GM12865 (cell line): ENCODE measurements around the gene UST.
"Not testable (repeated sequence)": the region's sequence is repeated elsewhere in the genome, so short reads cannot be mapped to it uniquely, and the experiment has no call there.

Source experiments
- DNase-seq: peaks from one replicate; pipeline ENCODE4 v3.0.0; 2010; ENCODE audit warnings: low read depth
- H3K4me3 ChIP-seq: 2 replicates; pipeline ENCODE4 v1.5.1; 2011; ENCODE audit warnings: mild to moderate bottlenecking, low read depth, low read length, control low read depth
- CTCF ChIP-seq: IDR thresholded peaks from 2 replicates; pipeline ENCODE4 v1.5.1; 2011; ENCODE audit warnings: low read length, control low read depth, low read depth, inconsistent platforms; ENCODE audit not compliant: insufficient read depth; ENCODE audit errors: missing control alignments

The UST gene

DNA sequence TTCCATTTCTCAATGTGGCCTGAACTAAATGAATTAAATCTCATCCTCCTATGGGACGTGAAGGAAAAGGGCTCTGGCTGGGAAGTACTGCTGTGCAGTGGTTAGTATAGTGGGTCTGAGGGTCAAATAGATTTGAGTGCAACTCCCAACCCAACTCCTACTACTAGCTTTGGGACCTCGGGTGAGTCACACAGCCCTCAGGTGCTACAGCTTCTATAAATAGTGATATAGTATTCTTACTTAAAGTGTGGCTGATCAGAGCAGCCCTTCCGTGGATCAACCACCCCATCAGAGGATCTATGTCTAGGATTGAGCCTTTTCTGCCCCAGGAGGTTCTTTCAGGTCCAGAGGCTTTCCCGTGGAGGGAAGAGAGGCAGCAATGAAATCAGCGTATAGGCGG lies 904 bp upstream of the UST start:
- peak overlapping the region; percentile 75 for H3K4me3 ChIP-seq
- no peak for DNase-seq
- TF ChIP-seq CTCF: no peak

- peak overlapping the region; percentile 75 for H3K4me3 ChIP-seq
- DNase-seq: no peak
- TF ChIP-seq CTCF: no peak
Measured at GRCh38 chr6:148747145-148747470, 278 bp downstream of the UST start.

DNA sequence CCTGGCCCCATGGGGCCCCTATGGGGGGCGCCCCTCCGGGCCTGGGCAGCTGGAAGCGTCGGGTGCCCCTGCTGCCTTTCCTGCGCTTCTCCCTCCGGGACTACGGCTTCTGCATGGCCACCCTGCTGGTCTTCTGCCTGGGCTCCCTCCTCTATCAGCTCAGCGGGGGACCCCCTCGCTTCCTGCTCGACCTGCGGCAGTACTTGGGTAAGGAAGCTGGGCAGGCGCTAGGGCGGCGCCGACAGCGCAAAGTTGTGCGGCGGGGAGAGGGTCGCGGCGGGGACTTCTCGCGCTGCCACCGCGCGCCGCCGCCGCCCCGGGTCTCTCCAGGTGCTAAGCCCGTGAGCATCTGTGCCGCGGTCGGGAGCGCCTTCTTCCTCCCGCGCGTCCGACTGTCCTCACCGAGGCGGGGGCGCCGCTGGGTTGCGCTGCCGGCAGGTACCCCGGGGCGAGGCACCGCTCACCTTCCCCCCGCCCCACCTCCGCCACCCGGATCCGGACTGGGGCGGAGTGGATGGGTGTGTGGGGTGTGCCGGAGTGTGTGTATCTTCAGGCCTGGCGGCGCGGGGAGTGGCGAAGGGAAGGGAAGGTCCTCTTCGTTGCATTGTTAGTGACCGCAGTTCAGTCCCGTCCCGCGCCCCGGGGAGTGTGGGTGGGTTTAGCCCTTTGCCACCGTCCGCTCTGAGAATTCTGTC lies 788 bp downstream of the UST start:
- peak; percentile 26 for DNase-seq
- TF ChIP-seq CTCF: no peak
- peak overlapping the region; percentile 58 for H3K4me3 ChIP-seq

- H3K4me3 ChIP-seq: no peak overlapping the region
- no peak for DNase-seq
- TF ChIP-seq CTCF: no peak
Measured at GRCh38 chr6:148749674-148750073, 2.8 kb downstream of the UST start.

DNA sequence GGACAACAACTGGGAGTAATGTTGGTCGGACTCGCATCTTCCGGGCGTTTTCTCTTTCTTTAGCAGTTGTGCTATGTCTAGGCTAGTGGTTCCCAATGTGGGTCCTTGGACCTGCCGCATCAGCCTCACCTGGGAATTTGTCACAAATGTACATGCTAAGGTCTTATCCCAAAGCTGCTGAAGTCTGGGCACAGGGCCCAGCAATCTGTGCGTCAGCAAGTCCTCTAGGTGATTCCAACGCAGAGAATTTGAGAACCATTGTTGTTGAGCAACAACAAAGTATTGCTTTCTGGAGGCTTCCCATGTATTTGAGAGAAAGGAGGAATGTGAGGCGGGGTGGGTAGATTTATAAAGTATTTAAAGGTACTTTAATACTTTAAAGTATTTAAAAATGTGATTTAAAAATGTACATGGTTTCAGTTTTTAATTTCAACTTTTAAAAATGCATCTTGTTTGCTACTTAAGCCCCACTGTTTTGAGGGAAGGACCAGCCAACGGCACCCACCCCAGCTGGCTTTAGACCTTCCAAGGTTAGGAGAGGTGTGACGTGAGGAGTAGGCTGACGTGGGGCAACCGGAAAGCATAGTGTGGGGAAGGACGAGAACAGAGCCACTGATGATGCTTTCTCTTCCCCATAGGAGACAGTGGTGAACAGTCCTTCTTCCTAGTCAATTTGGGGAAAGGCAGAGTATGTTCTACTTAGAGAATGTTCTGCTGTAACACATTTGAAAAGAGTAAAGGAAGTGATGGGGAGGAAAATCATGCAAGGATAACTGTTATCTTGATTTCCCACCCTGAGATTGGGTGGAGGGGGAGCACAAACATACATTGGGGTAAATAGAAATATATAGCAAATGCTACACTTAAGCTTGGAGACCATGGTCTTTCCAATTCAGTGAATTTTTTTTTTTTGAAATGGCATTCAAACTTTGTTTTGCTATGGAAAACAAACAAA lies 4.3 kb downstream of the UST start:
- H3K4me3 ChIP-seq: no peak overlapping the region
- TF ChIP-seq CTCF: no peak
- DNase-seq: no peak

- no peak for TF ChIP-seq CTCF
- no peak for DNase-seq
- H3K4me3 ChIP-seq: no peak overlapping the region
Measured at GRCh38 chr6:148751793-148752170, 5.0 kb downstream of the UST start.

DNA sequence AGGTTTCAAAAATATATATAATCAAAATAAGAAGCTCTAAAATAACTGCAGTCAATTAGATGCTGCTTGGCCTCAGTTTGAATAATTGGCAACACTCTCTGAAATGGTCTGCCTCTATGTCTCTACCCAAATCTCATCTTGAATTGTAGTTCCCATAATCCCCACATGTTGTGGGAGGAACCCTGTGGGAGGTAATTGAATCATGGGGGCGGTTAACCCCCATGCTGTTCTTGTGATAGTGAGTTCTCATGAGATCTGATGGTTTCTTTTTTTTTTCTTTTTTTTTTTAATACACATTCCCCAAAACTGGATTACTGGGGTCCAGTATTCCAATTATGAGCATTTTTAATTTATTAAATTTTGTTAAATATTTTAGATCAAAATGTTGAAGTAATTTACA lies 8.5 kb downstream of the UST start:
- not testable (repeated sequence) for DNase-seq, H3K4me3 ChIP-seq
